ENCODE data around the gene LRRTM4. TPM values are rescaled to one million over a fixed set of nuclear protein-coding genes. Genes with fewer than 3 reads are reported as not detected.

LRRTM4 gene
- total RNA-seq, 2 experiments from 2014 or later, result not detected

DNA sequence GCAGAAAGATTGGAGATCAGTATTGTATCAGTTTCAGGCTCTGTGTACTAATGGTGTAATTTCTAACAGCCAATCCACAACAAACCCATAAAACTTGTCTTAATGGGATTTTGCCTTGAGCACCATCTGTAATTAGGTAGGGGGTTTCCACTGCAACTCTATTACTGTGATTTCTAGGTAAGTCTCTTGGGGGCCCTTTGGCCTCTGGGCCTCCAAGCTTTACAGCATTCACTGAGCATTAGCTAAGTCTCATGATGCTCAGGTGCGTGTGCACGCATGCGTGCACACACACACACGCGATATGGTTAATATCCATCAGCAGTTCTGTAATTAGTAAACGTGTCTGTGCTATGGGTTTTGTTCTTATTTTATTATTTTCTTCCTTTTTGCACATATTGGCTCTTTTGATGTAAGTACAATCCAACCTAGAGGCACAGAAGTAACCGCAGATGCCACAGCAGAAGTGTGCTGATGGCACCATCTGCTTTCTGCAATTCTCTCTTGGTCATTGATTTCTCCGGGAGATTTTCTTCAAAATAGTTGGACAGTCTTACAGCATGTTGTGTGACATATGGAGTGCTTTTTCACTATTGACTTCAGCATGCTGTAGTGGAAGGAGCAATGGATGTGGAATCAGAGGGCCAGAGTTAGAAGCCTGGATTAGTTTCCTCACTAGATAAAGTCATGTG, 592.0 kb downstream of the LRRTM4 start:
- no peak overlapping the region for H2AFZ ChIP-seq (ENCODE audit: low read length)
- ChIA-PET CTCF (ENCODE audit: unreplicated experiment) (no interaction called here), POLR2A (no interaction called here)
- no peaks in the 10 kb centered on the region for H3K4me1 ChIP-seq (ENCODE audit: insufficient read depth, low read length, poor library complexity, severe bottlenecking)
- H4K20me1 ChIP-seq (ENCODE audit: insufficient read depth, low read length), result no peaks in the 10 kb centered on the region
- H3K9me2 ChIP-seq (ENCODE audit: insufficient read depth, low read length), result no peaks in the 10 kb centered on the region
- intact Hi-C loops (cut with micrococcal nuclease; ENCODE audit: unreplicated experiment), result no loop called here
- no peak overlapping the region for H3K27ac ChIP-seq (ENCODE audit: low read depth, low read length, poor library complexity, severe bottlenecking)
- TF ChIP-seq, protein P1, sequence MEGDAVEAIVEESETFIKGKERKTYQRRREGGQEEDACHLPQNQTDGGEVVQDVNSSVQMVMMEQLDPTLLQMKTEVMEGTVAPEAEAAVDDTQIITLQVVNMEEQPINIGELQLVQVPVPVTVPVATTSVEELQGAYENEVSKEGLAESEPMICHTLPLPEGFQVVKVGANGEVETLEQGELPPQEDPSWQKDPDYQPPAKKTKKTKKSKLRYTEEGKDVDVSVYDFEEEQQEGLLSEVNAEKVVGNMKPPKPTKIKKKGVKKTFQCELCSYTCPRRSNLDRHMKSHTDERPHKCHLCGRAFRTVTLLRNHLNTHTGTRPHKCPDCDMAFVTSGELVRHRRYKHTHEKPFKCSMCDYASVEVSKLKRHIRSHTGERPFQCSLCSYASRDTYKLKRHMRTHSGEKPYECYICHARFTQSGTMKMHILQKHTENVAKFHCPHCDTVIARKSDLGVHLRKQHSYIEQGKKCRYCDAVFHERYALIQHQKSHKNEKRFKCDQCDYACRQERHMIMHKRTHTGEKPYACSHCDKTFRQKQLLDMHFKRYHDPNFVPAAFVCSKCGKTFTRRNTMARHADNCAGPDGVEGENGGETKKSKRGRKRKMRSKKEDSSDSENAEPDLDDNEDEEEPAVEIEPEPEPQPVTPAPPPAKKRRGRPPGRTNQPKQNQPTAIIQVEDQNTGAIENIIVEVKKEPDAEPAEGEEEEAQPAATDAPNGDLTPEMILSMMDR (conservative IDR thresholded peaks at IDR 0.05; ENCODE audit: low read length), result no peak
- no peak for TF ChIP-seq EZH2phosphoT487 (IDR thresholded peaks at IDR 0.05; ENCODE audit: borderline replicate concordance, low read depth, low read length)
- no peak for DNase-seq (ENCODE audit: low spot score)
- no peaks in the 10 kb centered on the region for H3K79me2 ChIP-seq (ENCODE audit: insufficient read depth, low read depth, low read length)
- no peak overlapping the region for H3K4me2 ChIP-seq (ENCODE audit: low read length)
- no peaks in the 10 kb centered on the region for H3K36me3 ChIP-seq (ENCODE audit: insufficient read depth, low read length)
- H3K4me3 ChIP-seq (ENCODE audit: low read depth, low read length, poor library complexity, severe bottlenecking), result no peak overlapping the region
- BruUV-seq (replicated peaks), result no TSS peak
- no peaks in the 10 kb centered on the region for H3K9me3 ChIP-seq (ENCODE audit: low read length)

DNA sequence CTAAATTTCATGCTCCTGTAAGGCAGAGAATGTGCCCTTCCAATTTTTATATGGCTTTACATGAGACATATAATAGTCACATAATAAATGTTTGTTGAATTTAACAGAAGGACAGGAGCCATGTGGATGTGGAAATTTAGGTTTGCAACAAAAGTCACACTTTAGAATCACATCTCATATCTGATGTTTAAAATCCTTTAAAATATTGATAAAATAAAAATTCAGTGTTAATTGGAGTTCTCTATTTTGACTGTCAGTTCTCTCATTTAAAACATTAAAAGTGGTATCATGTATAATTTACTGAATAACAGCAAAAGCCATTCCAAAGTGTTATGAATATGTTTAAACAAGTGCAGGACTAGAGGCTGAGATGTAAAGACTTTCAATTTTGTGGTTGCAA, 594.1 kb downstream of the LRRTM4 start:
- Histone ChIP-seq H3K4me1 (ENCODE audit: insufficient read depth, low read length, poor library complexity, severe bottlenecking) (no peaks in the 10 kb centered on the region), H2AFZ (ENCODE audit: low read length) (no peak overlapping the region), H3K9me2 (ENCODE audit: insufficient read depth, low read length) (no peaks in the 10 kb centered on the region), H3K9me3 (ENCODE audit: low read length) (no peaks in the 10 kb centered on the region), H3K4me3 (ENCODE audit: low read depth, low read length, poor library complexity, severe bottlenecking) (no peak overlapping the region), H3K4me2 (ENCODE audit: low read length) (no peak overlapping the region), H3K79me2 (ENCODE audit: insufficient read depth, low read depth, low read length) (no peaks in the 10 kb centered on the region), H4K20me1 (ENCODE audit: insufficient read depth, low read length) (no peaks in the 10 kb centered on the region), H3K27ac (ENCODE audit: low read depth, low read length, poor library complexity, severe bottlenecking) (no peak overlapping the region), H3K36me3 (ENCODE audit: insufficient read depth, low read length) (no peaks in the 10 kb centered on the region)
- intact Hi-C loops (cut with micrococcal nuclease; ENCODE audit: unreplicated experiment), result no loop called here
- CTCF ChIA-PET (ENCODE audit: unreplicated experiment), result no interaction called here
- BruUV-seq (replicated peaks), result no TSS peak
- TF ChIP-seq, protein P1 (conservative IDR thresholded peaks at IDR 0.05; ENCODE audit: low read length), result no peak
- TF ChIP-seq EZH2phosphoT487 (IDR thresholded peaks at IDR 0.05; ENCODE audit: borderline replicate concordance, low read depth, low read length), result no peak
- no peak for DNase-seq (ENCODE audit: low spot score)
- POLR2A ChIA-PET, result no interaction called here

DNA sequence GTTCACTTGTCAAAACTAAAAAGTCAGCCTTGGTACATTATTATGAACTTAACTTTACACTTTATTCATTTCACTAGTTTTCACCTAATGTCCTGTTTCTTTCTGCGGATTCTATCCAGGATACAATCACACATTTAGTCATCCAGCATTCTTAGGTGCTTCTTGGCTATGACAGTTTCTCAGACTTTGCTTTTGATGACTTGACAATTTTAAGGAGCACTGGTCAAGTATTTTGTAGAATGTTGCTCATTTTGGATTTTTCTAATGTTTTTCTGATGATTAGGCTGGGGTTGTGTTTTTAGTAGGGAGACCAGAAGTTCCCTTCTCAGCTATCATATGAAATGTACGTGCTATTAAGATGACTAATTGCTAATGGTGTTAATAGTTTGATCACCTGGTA, 601.2 kb downstream of the LRRTM4 start:
- no TSS peak for BruUV-seq (replicated peaks)
- H3K4me1 ChIP-seq (ENCODE audit: insufficient read depth, low read length, poor library complexity, severe bottlenecking), result no peaks in the 10 kb centered on the region
- no peak overlapping the region for H3K27ac ChIP-seq (ENCODE audit: low read depth, low read length, poor library complexity, severe bottlenecking)
- CTCF ChIA-PET (ENCODE audit: unreplicated experiment), result no interaction called here
- TF ChIP-seq, protein P1 (conservative IDR thresholded peaks at IDR 0.05; ENCODE audit: low read length), result no peak
- TF ChIP-seq EZH2phosphoT487 (IDR thresholded peaks at IDR 0.05; ENCODE audit: borderline replicate concordance, low read depth, low read length), result no peak
- no peak overlapping the region for H3K4me2 ChIP-seq (ENCODE audit: low read length)
- no peak overlapping the region for H3K4me3 ChIP-seq (ENCODE audit: low read depth, low read length, poor library complexity, severe bottlenecking)
- no peaks in the 10 kb centered on the region for H3K79me2 ChIP-seq (ENCODE audit: insufficient read depth, low read depth, low read length)
- no peaks in the 10 kb centered on the region for H3K9me3 ChIP-seq (ENCODE audit: low read length)
- H2AFZ ChIP-seq (ENCODE audit: low read length), result no peak overlapping the region
- DNase-seq (ENCODE audit: low spot score), result no peak
- H3K9me2 ChIP-seq (ENCODE audit: insufficient read depth, low read length), result no peaks in the 10 kb centered on the region
- H4K20me1 ChIP-seq (ENCODE audit: insufficient read depth, low read length), result no peaks in the 10 kb centered on the region
- no peaks in the 10 kb centered on the region for H3K36me3 ChIP-seq (ENCODE audit: insufficient read depth, low read length)
- POLR2A ChIA-PET, result interaction anchor here (0.5 kb wide), 1 partner anchor 633 kb away, joined by 6 read pairs; no protein-coding TSS in a partner anchor
- intact Hi-C loops (cut with micrococcal nuclease; ENCODE audit: unreplicated experiment), result no loop called here
